NCI-H526 treated with DMSO at 0.1 percent for 48 hours (cell line): Measurements from ENCODE around the gene MKNK2.

Experiments used
- DNase-seq: peaks from one replicate; lab custom pipeline; 2025; lab: John Stamatoyannopoulos, UW

Gene MKNK2

DNA sequence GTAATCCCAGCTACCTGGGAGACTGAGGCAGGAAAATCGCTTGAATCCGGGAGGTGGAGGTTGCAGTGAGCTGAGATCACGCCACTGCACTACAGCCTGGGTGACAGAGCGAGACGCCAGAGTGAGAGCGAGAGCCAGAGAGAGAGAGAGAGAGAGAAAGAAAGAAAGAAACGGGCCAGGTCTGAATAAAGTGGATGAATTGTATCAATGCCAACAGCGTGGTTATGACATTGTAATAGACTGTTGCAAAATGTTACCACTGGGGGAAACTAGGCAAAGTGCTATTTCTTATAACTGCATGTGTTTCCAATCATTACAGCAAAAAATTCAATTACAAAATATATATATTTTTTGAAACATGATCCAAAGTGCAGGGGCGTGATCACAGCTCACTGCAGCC, 23.7 kb downstream of the MKNK2 start:
- DNase-seq = no peak

DNA sequence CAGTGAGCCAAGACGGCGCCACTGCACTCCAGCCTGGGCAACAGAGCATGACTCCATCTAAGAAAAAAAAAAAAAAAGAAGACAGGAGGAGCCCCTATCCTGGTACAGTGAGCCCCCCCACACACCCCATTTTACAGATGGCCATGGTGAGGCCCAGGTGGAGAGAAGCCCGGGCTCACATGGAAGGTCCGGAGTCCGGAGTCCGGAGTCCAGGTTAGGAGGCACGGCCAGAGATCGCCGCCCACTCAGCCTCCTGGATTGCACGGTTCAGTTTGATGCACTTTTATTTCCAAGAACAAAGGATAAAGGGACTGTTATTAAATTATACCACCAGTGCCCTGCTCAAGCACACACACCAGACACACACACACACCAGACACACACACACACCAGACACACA, 24.3 kb downstream of the MKNK2 start:
- DNase-seq = no peak

- no peak for DNase-seq
Observed at GRCh38 chr19:2022289-2022688, 28.8 kb downstream of the MKNK2 start.

- DNase-seq = no peak
Observed at GRCh38 chr19:2021453-2022140, 29.4 kb downstream of the MKNK2 start.

DNA sequence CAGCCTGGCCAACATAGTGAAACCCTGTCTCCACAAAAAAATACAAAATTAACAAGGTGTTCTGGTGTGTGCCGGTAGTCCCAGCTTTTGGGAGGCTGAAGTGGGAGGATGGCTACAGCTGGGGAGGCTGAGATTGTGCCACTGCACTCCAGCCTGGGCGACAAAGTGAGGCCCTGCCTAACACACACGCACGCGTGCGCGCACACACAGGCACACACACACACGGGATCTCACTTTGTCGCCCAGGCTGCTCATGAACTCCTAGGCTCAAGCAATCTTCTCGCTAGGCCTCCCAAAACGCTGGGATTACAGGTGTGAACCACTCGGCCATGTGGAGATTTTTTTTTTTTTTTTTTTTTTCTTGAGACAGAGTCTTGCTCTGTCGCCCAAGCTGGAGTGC, 32.3 kb downstream of the MKNK2 start:
- DNase-seq = no peak

DNA sequence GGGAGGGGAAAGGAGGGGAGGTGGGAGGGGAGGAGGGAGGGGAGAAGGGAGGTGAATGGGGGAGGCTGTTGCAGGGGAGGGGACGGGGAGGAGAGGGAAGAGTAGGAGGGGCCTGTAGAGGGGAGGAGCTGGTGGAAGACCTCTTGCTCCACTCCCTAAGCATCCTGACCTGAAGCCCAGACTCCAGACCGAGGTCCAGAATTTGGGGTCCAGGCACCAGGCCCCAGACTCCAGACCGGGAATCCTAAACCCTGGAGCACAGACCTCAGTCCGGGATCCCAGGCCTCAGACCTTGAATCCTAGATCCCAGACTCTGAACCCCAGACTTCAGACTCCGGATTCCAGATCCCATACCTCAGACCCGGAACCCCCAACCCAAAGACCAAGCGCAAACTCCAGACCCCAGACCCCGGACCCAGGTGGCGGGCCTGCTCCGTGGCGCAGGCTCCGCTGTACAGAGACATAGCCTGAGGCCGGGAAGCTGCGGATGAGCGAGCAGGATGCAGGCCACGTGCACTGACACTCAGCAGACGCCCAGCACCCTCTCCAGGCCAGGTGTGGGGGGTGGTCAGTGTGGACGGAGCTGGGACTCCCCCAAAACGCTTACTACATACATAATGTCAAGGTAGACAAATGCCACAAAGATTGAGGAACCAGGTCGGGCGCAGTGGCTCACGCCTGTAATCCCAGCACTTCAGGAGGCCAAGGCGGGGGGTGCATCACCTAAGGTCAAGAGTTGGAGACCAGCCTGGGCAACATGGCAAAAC, 34.8 kb downstream of the MKNK2 start:
- DNase-seq = peak; percentile 47

GRCh38 chr19:2015608-2015950, 35.5 kb downstream of the MKNK2 start, which contains the start of gene BTBD2:
Gene BTBD2, minus strand, starts transcription at chr19:2015714. Its CDS starts 11 bp downstream, at chr19:2015703.
- no peak for DNase-seq

DNA sequence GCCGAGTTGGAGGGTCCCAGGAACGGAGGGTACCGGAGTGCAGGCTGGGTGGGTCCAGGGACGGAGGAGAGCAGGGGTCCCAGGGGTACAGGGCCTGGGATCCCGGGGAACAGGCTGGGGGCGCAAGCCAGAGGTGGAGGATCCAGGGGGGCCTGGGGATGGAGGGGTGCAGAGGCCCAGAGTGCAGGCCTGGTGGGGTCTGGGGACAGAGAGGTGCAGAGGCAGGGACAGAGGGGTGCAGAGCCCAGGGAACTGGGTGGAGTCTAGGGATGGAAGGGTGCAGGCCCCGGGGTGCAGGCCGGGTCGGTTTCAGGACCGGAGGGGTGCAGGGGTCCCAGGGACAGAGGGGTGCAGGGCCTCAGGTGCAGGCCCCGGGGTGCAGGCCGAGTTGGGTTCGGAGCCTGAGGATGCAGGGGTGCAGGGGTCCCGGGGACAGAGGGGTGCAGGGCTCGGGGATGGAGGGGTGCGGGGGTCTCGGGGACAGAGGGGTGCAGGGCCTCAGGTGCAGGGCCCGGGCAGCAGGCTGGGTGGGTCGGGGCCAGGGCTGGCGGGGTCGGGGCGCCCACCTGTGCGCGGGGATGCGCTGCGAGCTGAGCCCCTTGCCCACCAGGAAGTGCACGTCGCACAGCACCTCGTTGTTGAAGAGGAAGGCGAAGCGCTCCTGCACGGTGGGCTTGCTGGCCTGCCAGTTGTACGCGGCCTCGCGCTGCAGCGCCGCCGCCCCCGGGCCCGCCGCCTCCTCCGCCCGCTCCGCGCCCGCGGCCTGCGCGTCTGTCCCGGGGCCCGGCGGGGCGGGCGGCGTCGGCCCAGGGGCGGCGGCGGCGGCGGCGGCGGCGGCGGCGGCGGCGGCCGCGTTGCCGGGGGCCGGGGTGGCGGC, 36.1 kb downstream of the MKNK2 start:
- no peak for DNase-seq

GRCh38 chr19:2014131-2014571, 36.9 kb downstream of the MKNK2 start:
- DNase-seq = no peak

DNA sequence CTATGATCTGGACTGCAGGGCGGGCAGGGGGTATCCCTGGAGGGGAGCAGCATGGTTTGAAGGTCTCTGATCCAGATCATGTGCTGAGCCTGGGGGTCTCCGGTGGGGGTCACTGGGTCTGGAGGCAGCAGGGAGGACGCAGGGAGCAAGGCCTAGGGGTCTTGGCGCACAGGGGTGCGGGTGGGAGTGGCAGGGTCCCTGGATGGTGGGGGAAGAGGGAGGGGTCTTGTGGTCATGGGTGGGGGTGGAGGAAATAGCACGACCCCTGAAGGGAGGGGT, 37.4 kb downstream of the MKNK2 start:
- DNase-seq = no peak

GRCh38 chr19:2012941-2013682, 37.9 kb downstream of the MKNK2 start:
- DNase-seq = no peak

- no peak for DNase-seq
Observed at GRCh38 chr19:2011169-2011568, 39.9 kb downstream of the MKNK2 start.

- DNase-seq = no peak
Observed at GRCh38 chr19:2010135-2010668, 40.8 kb downstream of the MKNK2 start.

GRCh38 chr19:2003874-2004273, 47.2 kb downstream of the MKNK2 start:
- no peak for DNase-seq

GRCh38 chr19:1999856-2000515, 51.1 kb downstream of the MKNK2 start:
- no peak for DNase-seq

DNA sequence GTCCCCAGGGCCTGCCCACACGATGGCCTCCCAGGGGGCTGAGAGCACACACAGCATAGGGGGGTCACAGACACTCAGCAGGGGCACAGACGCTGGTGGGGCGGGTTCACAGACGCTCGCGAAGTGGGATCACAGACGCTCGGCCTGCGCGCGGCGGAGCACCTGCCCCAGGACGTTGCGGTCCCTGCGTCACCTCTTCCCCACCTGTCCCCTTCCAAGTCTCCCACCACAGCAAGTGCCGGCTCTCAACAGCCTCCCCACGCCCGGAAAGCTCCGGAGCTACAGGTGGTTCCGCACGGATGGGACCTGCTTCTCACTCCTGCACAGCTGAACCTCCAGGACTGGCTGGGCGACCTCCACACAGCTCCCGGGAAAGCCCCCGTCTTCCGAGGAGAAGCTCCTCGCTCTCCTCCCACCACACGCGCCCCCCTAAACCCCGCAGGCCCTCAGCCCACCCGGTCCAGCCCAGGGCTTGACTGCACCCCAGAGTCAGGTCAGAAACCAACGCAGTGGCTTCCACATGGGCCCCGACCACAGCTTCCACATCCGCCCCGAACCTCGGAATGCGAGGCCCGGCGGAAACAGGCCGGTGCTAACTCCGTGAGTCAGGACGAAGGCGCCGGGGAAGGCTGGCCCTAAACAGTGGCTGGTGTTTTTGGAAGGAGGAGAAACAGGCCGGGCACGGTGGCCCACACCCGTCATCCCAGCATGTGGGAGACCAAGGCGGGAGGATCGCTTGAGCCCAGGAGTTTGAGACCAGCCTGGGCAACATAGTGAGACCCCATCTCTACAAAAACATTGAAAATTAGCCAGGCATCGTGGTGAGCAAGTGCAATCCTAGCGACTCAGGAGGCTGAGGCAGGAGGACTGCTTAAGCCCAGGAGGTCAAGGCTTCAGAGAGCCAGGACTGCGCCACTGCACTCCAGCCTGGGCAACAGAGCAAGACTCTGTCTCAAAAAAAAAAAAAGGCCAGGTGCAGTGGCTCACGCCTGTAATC, 52.0 kb downstream of the MKNK2 start:
- DNase-seq = no peak

DNA sequence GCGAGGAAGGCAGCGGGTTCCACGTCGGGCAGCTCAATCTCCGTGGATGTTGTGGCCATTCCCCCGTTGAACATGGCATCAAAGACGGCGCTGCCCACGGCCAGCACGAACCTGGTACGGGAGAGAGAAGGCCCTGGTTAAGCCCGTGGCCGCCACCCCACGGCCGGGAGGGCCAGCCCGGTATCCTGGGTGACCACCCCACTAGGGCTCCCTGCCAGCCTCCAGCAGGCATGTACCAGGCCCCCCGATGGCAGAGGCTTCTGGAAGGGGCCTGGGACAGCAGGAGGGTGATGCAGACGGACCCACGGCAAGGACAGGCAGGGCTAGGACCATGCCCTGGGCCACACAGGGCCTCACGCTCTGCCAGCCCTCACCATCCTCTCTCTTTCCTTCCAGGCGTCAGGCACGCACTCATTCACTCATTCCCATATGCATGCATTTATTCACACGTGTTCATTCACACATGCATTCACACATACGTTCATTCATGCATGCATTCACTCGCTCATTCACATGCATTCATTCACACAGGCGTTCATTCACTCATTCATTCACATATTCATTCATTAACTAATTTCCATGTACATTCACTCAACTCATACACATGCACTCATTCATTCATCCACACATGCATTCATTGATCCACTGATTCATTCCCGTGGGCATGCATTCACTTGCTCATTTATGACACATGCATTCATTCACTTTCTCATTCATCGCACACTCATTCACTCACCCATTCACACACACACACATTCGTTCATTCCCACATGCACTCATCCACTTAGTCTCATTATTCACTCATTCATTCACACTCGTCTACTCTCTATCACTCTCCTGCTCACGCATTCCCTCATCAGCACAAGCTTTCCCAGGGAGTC, 53.5 kb downstream of the MKNK2 start:
- no peak for DNase-seq

- no peak for DNase-seq
Observed at GRCh38 chr19:1992759-1993260, 58.2 kb downstream of the MKNK2 start.
